ENCODE data around the gene MINPP1.
"Not testable (repeated sequence)": the region's sequence is repeated elsewhere in the genome, so short reads cannot be mapped to it uniquely, and the experiment has no call there.

Gene MINPP1

GRCh38 chr10:87575851-87576250 lies 71.2 kb downstream of the MINPP1 start:
- no peak for DNase-seq (ENCODE audit: low read depth)

- DNase-seq (ENCODE audit: low read depth), result no peak
These were observed 73.6 kb downstream of the MINPP1 start for GRCh38 chr10:87578160-87578841.

GRCh38 chr10:87578842-87579401 lies 74.2 kb downstream of the MINPP1 start:
- no peak for DNase-seq (ENCODE audit: low read depth)

- peak; percentile 42 for DNase-seq (ENCODE audit: low read depth)
These were observed 74.9 kb downstream of the MINPP1 start for GRCh38 chr10:87579563-87579962.

GRCh38 chr10:87580016-87580415 lies 75.3 kb downstream of the MINPP1 start:
- DNase-seq (ENCODE audit: low read depth), result no peak

GRCh38 chr10:87585565-87586514 lies 81.1 kb downstream of the MINPP1 start:
- DNase-seq (ENCODE audit: low read depth), result no peak

- DNase-seq (ENCODE audit: low read depth), result peak; percentile 30
These were observed 85.0 kb downstream of the MINPP1 start for GRCh38 chr10:87589645-87590051.

GRCh38 chr10:87590705-87591588 lies 86.3 kb downstream of the MINPP1 start:
- peak; percentile 29 for DNase-seq (ENCODE audit: low read depth)

- no peak for DNase-seq (ENCODE audit: low read depth)
These were observed 86.8 kb downstream of the MINPP1 start for GRCh38 chr10:87591589-87591886.

- DNase-seq (ENCODE audit: low read depth), result not testable (repeated sequence)
These were observed 88.2 kb downstream of the MINPP1 start for GRCh38 chr10:87592920-87593319.

GRCh38 chr10:87593702-87594101 lies 89.0 kb downstream of the MINPP1 start:
- peak; percentile 92 for DNase-seq (ENCODE audit: low read depth)

- no peak for DNase-seq (ENCODE audit: low read depth)
These were observed 89.5 kb downstream of the MINPP1 start for GRCh38 chr10:87594181-87594580.

- DNase-seq (ENCODE audit: low read depth), result peak; percentile 80
These were observed 90.2 kb downstream of the MINPP1 start for GRCh38 chr10:87594864-87595263.

GRCh38 chr10:87596351-87596750 lies 91.7 kb downstream of the MINPP1 start:
- no peak for DNase-seq (ENCODE audit: low read depth)

GRCh38 chr10:87598700-87599099 lies 94.0 kb downstream of the MINPP1 start:
- DNase-seq (ENCODE audit: low read depth), result no peak

- DNase-seq (ENCODE audit: low read depth), result no peak
These were observed 95.9 kb downstream of the MINPP1 start for GRCh38 chr10:87600581-87600980.

Data from fibroblast of gingiva (primary cell).